Measurements from ENCODE around the gene EXOC2.

GRCh38 chr6:650098-650497 lies 42.8 kb downstream of the EXOC2 start:
- TF ChIP-seq OSR1 (CRISPR knock-in tag; IDR thresholded peaks at IDR 0.05) (no peak), CSRNP3 (CRISPR knock-in tag; IDR thresholded peaks at IDR 0.05) (no peak), ZFP30 (CRISPR knock-in tag; IDR thresholded peaks at IDR 0.05) (no peak), PATZ1 (CRISPR knock-in tag; IDR thresholded peaks at IDR 0.05; ENCODE audit: borderline replicate concordance) (no peak)

Data from SK-N-SH treated with all-trans-retinoic acid at 6 μM for 48 hours (cell line).